GM12878 (cell line): ENCODE measurements around the gene PLB1. TPM values are rescaled to one million over a fixed set of nuclear protein-coding genes. Genes with fewer than 3 reads are reported as not detected.

Experiments used
- ATAC-seq: fragments of 200-7000 bp; cut with Tn5 transposase; 3 replicates; pipeline ENCODE4 v1.9.1; 2020; ENCODE audit warnings: mild to moderate bottlenecking, moderate library complexity
- BruUV-seq: library from RNA; stranded (reverse); fragments of 400-500 nt; replicated peaks from 2 replicates; lab custom pipeline; 2021; lab: Mats Ljungman, UMichigan
- CTCF ChIA-PET: fragments of 300-600 bp; sonication (Branson Sonifier 250); formaldehyde crosslinking; extraction: SDS; loops from one replicate; lab custom pipeline; 2021; ENCODE audit warnings: inconsistent platforms; lab: Yijun Ruan, JAX
- POLR2A ChIA-PET: fragments of 350-600 bp; formaldehyde crosslinking; extraction: SDS; loops from one replicate; lab custom pipeline; 2021; ENCODE audit warnings: inconsistent platforms; lab: Charles Lee
- RAD21 ChIA-PET: fragments of 300-600 bp; sonication (Branson Sonifier 250); formaldehyde crosslinking; loops from one replicate; lab custom pipeline; 2023; ENCODE audit warnings: antibody characterized with exemption; ENCODE audit not compliant: unreplicated experiment; lab: Charles Lee
- SMC1A ChIA-PET: fragments of 300-600 bp; sonication (Branson Sonifier 250); formaldehyde crosslinking; loops from one replicate; lab custom pipeline; 2023; ENCODE audit not compliant: unreplicated experiment, uncharacterized antibody; lab: Charles Lee
- DNase-seq: peaks from one replicate; pipeline ENCODE4 v3.0.0-alpha.2; 2011; ENCODE audit warnings: low read depth, low spot score
- FAIRE-seq: peaks from 3 replicates; lab custom pipeline; 2011; peaks lifted over from hg19 to GRCh38; lab: Jason Lieb, UNC
- H2AFZ ChIP-seq: 2 replicates; pipeline ENCODE4 v1.6.0; 2011; ENCODE audit warnings: low read depth, low read length, control low read depth; ENCODE audit not compliant: control insufficient read depth
- H3K27ac ChIP-seq: 2 replicates; pipeline ENCODE4 v1.5.1; 2011; ENCODE audit warnings: control low read depth; ENCODE audit not compliant: control insufficient read depth, insufficient read depth
- H3K27me3 ChIP-seq, 2 experiments: replicated peaks in 1 of 2; 2 replicates each; pipeline versions ENCODE4 v1.6.0 to v1.6.1; 2011; ENCODE audit warnings: low read length in 1 of 2; ENCODE audit not compliant: control insufficient read depth in 2 of 2, insufficient read depth in 2 of 2
- H3K36me3 ChIP-seq, 2 experiments: 2 replicates each; pipeline ENCODE4 v1.5.1; 2011; ENCODE audit warnings: low read length in 1 of 2; ENCODE audit not compliant: control insufficient read depth in 2 of 2, insufficient read depth in 2 of 2
- H3K4me1 ChIP-seq: 2 replicates; pipeline ENCODE4 v1.6.1; 2011; ENCODE audit warnings: mild to moderate bottlenecking, low read length, moderate library complexity, mixed read lengths; ENCODE audit not compliant: control insufficient read depth, insufficient read depth
- H3K4me2 ChIP-seq: 2 replicates; pipeline ENCODE4 v1.6.0; 2011; ENCODE audit warnings: control low read depth; ENCODE audit not compliant: control insufficient read depth, insufficient read depth
- H3K4me3 ChIP-seq: fragments of 200-600 bp; sonication (generic); 2 replicates; pipeline ENCODE4 v1.5.1; 2016
- H3K79me2 ChIP-seq: 2 replicates; pipeline ENCODE4 v1.6.0; 2011; ENCODE audit warnings: low read length; ENCODE audit not compliant: control insufficient read depth, insufficient read depth
- H3K9ac ChIP-seq: 2 replicates; pipeline ENCODE4 v1.8.0; 2011; ENCODE audit warnings: low read length, control low read depth, mixed read lengths; ENCODE audit not compliant: control insufficient read depth, insufficient read depth
- H3K9me3 ChIP-seq: replicated peaks from 3 replicates; pipeline ENCODE4 v1.5.1; 2011; ENCODE audit warnings: mild to moderate bottlenecking, low read length; ENCODE audit not compliant: control insufficient read depth, insufficient read depth
- H4K20me1 ChIP-seq: 2 replicates; pipeline ENCODE4 v1.6.0; 2011; ENCODE audit not compliant: control insufficient read depth, insufficient read depth
- BHLHE40 ChIP-seq, 2 experiments: fragments of 450-650 bp in 1 of 2; IDR thresholded peaks; 2 replicates each; pipeline ENCODE4 v1.6.1; 2011 to 2017; ENCODE audit warnings: low read depth in 2 of 2, borderline replicate concordance in 1 of 2, improper control_type of control experiment in 1 of 2, low read length in 1 of 2, mild to moderate bottlenecking in 1 of 2
- GATAD2B ChIP-seq: fragments of 450-650 bp; conservative IDR thresholded peaks from 2 replicates; pipeline ENCODE4 v1.6.1; 2017; ENCODE audit warnings: low read depth, mild to moderate bottlenecking, moderate library complexity
- IKZF1 ChIP-seq: fragments of 450-650 bp; conservative IDR thresholded peaks from 2 replicates; pipeline ENCODE4 v1.6.1; 2017; ENCODE audit warnings: antibody characterized with exemption, mild to moderate bottlenecking
- MEF2B ChIP-seq: fragments of 450-650 bp; IDR thresholded peaks from 2 replicates; pipeline ENCODE4 v1.6.1; 2018; ENCODE audit warnings: mild to moderate bottlenecking, moderate library complexity; ENCODE audit not compliant: partially characterized antibody, poor library complexity, severe bottlenecking
- NFXL1 ChIP-seq: fragments of 450-650 bp; IDR thresholded peaks from 2 replicates; pipeline ENCODE4 v1.6.1; 2017; ENCODE audit warnings: antibody characterized with exemption, mild to moderate bottlenecking, borderline replicate concordance
- RBBP5 ChIP-seq: fragments of 200-600 bp; sonication (generic); conservative IDR thresholded peaks from 2 replicates; pipeline ENCODE4 v1.6.1; 2016
- RFX5 ChIP-seq: IDR thresholded peaks from 2 replicates; pipeline ENCODE4 v1.6.1; 2011; ENCODE audit warnings: low read depth, low read length, improper control_type of control experiment
- YY1 ChIP-seq: IDR thresholded peaks from 2 replicates; pipeline ENCODE4 v1.6.1; 2011; ENCODE audit warnings: low read depth, mild to moderate bottlenecking, low read length
- whole genome bisulfite sequencing: methylation state at CpG from one replicate; pipeline ENCODE4 v1.1.6; 2016; ENCODE audit warnings: low lambda C conversion rate; ENCODE audit not compliant: insufficient replicate concordance, insufficient coverage; ENCODE audit errors: missing lambda C conversion rate; 5-methylcytosine and 5-hydroxymethylcytosine counted together
- in situ Hi-C: fragments of 300-500 bp; cut with MboI; formaldehyde crosslinking; loops from 9 replicates; pipeline ENCODE4 v1.14.3; 2018; ENCODE audit warnings: mixed read lengths
- intact Hi-C: fragments of 100-400 bp; cut with micrococcal nuclease; formaldehyde crosslinking; loops from one replicate; pipeline ENCODE4 v1.14.2; 2022; ENCODE audit not compliant: unreplicated experiment
- polyA plus RNA-seq, 11 experiments: library from polyadenylated mRNA; depleted of rRNA in 4 of 11; unstranded in 6 of 11; stranded (reverse) in 5 of 11; fragments of >200 nt; fragmentation: Nextera tagmentation in 4 of 11; fragmentation: Illumina TruSeq in 1 of 11; extraction: Ambion mirVana in 4 of 11; extraction: Trizol in 1 of 11; gene quantifications; 1 replicate in 1 of 11; 2 replicates in 10 of 11; pipeline versions ENCODE4 v1.2.1 to v1.2.3, GENCODE V29; 2011 to 2016; ENCODE audit warnings: inconsistent platforms in 2 of 11, missing spikeins in 2 of 11, low read depth in 1 of 11
- total RNA-seq, 4 experiments: library from RNA; depleted of rRNA in 3 of 4; stranded (reverse); fragments of >200 nt in 3 of 4; fragmentation: Illumina TruSeq in 1 of 4; extraction: Trizol in 1 of 4; gene quantifications; 2 replicates each; pipeline versions ENCODE4 v1.2.1 to v1.2.3, GENCODE V29; 2013 to 2021
- TF ChIP-seq, protein P1 (sequence below): fragments of 450-650 bp; formaldehyde crosslinking; IDR thresholded peaks from 2 replicates; pipeline ENCODE4 v1.4.0; 2020; ENCODE audit warnings: mild to moderate bottlenecking, moderate library complexity

PLB1 gene
- total and polyA plus RNA-seq, 10 of the 15 experiments (the other 5 are each of a cell fraction or from before 2014, with no cell fraction given) = 0.03 to 0.49 (median 0.28) TPM

- H3K4me1 ChIP-seq = peaks cover 3% of the 10 kb centered on the region; the same call in 1 of the 2 replicates
- intact Hi-C loops = no loop called here
- RAD21 ChIA-PET = no interaction called here
- POLR2A ChIA-PET = no interaction called here
- no peak for ATAC-seq
- H3K9me3 ChIP-seq = no peaks in the 10 kb centered on the region
- H2AFZ ChIP-seq = no peak overlapping the region
- H4K20me1 ChIP-seq = no peaks in the 10 kb centered on the region
- H3K36me3 ChIP-seq = no peaks in the 10 kb centered on the region
- no peak for FAIRE-seq
- H3K79me2 ChIP-seq = no peaks in the 10 kb centered on the region
- TF ChIP-seq RBBP5 (no peak), NFXL1 (no peak), GATAD2B (no peak), MEF2B (no peak), IKZF1 (no peak), BHLHE40 (IDR thresholded peaks at IDR 0.05; ENCODE audit: borderline replicate concordance in 1 of 2, low read depth in 2 of 2, low read length in 1 of 2) (no peak), YY1 (no peak), RFX5 (no peak)
- TF ChIP-seq, protein P1, sequence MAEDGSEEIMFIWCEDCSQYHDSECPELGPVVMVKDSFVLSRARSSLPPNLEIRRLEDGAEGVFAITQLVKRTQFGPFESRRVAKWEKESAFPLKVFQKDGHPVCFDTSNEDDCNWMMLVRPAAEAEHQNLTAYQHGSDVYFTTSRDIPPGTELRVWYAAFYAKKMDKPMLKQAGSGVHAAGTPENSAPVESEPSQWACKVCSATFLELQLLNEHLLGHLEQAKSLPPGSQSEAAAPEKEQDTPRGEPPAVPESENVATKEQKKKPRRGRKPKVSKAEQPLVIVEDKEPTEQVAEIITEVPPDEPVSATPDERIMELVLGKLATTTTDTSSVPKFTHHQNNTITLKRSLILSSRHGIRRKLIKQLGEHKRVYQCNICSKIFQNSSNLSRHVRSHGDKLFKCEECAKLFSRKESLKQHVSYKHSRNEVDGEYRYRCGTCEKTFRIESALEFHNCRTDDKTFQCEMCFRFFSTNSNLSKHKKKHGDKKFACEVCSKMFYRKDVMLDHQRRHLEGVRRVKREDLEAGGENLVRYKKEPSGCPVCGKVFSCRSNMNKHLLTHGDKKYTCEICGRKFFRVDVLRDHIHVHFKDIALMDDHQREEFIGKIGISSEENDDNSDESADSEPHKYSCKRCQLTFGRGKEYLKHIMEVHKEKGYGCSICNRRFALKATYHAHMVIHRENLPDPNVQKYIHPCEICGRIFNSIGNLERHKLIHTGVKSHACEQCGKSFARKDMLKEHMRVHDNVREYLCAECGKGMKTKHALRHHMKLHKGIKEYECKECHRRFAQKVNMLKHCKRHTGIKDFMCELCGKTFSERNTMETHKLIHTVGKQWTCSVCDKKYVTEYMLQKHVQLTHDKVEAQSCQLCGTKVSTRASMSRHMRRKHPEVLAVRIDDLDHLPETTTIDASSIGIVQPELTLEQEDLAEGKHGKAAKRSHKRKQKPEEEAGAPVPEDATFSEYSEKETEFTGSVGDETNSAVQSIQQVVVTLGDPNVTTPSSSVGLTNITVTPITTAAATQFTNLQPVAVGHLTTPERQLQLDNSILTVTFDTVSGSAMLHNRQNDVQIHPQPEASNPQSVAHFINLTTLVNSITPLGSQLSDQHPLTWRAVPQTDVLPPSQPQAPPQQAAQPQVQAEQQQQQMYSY (CRISPR knock-in tag) = no peak
- in situ Hi-C loops = no loop called here
- no peak overlapping the region for H3K4me2 ChIP-seq
- no peak overlapping the region for H3K9ac ChIP-seq
- no peak overlapping the region for H3K4me3 ChIP-seq
- CTCF ChIA-PET = no interaction called here
- WGBS = 55% methylated on average over 6 of the region's 6 CpGs
- H3K27me3 ChIP-seq = no peaks in the 10 kb centered on the region; a peak in 1 of 4 replicates
- SMC1A ChIA-PET = no interaction called here
- BruUV-seq = no TSS peak
- H3K27ac ChIP-seq = no peak overlapping the region
- no peak for DNase-seq
These were observed 74.6 kb downstream of the PLB1 start for GRCh38 chr2:28570431-28570830.
